AG04449 (cell line): ENCODE results near the gene TTLL7.

Source experiments
- CTCF ChIA-PET: fragments of 350-600 bp; formaldehyde crosslinking; extraction: SDS; loops from one replicate; lab custom pipeline; 2021; ENCODE audit warnings: antibody characterized with exemption; lab: Yijun Ruan, JAX
- POLR2A ChIA-PET: fragments of 400-600, 350-600 bp; formaldehyde crosslinking; extraction: SDS; loops from one replicate; lab custom pipeline; 2020; ENCODE audit warnings: antibody characterized with exemption, inconsistent platforms; lab: Yijun Ruan, JAX
- DNase-seq: peaks from one replicate; pipeline ENCODE4 v3.0.0-alpha.2; 2010; ENCODE audit warnings: low read depth, low spot score
- H3K4me3 ChIP-seq: 2 replicates; pipeline ENCODE4 v1.5.1; 2011; ENCODE audit warnings: low read depth, mild to moderate bottlenecking, control low read depth, low read length
- TF ChIP-seq, protein P1 (sequence below): IDR thresholded peaks from one replicate; pipeline ENCODE4 v1.5.1; 2011; ENCODE audit warnings: mild to moderate bottlenecking, moderate library complexity, low read length, control low read depth, inconsistent platforms; ENCODE audit not compliant: insufficient read depth; ENCODE audit errors: missing control alignments

The TTLL7 gene

DNA sequence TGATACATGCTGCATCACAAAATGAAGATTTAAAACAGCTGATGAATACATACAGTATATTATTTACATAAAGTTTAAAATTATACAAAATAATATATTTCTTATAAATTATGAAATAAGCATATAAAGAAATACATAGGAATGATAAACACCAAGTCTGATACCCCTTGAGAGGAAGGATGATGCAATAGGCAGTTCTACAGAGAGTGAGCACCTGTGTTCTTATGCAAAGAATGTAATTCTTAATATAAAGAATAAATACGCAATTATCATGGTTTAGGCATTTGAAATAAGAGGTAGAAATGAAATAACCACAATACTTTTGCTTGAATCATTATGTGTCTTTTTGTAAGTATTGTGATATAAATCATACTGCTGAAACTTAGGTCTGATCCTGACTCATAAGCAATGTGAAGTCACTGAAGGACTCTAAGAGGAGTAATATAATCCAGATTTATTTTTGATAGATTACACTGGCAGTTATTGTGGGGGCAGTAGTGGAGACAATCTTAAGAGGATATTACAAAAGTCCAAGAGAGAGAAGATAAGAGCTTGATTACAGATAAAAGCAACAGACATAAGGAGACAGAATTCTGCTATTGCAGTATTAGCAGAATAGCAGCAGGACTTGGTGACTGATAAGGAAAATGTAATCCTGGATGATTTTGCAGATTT lies 39.0 kb downstream of the TTLL7 start:
- ChIA-PET POLR2A (no interaction called here), CTCF (interaction anchor here (1.8 kb wide), 1 partner anchor 473 kb away, joined by 5 read pairs; no protein-coding TSS in a partner anchor)

GRCh38 chr1:83958704-83959103 lies 40.2 kb downstream of the TTLL7 start:
- ChIA-PET POLR2A (no interaction called here), CTCF (interaction anchor here (1.5 kb wide), 1 partner anchor 17 kb away, joined by 3 read pairs; no protein-coding TSS in a partner anchor)
- TF ChIP-seq, protein P1, sequence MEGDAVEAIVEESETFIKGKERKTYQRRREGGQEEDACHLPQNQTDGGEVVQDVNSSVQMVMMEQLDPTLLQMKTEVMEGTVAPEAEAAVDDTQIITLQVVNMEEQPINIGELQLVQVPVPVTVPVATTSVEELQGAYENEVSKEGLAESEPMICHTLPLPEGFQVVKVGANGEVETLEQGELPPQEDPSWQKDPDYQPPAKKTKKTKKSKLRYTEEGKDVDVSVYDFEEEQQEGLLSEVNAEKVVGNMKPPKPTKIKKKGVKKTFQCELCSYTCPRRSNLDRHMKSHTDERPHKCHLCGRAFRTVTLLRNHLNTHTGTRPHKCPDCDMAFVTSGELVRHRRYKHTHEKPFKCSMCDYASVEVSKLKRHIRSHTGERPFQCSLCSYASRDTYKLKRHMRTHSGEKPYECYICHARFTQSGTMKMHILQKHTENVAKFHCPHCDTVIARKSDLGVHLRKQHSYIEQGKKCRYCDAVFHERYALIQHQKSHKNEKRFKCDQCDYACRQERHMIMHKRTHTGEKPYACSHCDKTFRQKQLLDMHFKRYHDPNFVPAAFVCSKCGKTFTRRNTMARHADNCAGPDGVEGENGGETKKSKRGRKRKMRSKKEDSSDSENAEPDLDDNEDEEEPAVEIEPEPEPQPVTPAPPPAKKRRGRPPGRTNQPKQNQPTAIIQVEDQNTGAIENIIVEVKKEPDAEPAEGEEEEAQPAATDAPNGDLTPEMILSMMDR: no peak
- no peak for DNase-seq
- H3K4me3 ChIP-seq: no peak overlapping the region

More for the DNA sequence above, 39.0 kb downstream of the TTLL7 start:
- no peak for DNase-seq
- TF ChIP-seq, protein P1: no peak
- H3K4me3 ChIP-seq: no peak overlapping the region

GRCh38 chr1:83954166-83954823 lies 44.6 kb downstream of the TTLL7 start:
- no peak overlapping the region for H3K4me3 ChIP-seq
- no peak for DNase-seq
- ChIA-PET POLR2A (no interaction called here), CTCF (interaction anchor here (0.6 to 2.3 kb wide), 3 partner anchors 20 to 797 kb away, joined by 3 to 10 read pairs (median 7); no protein-coding TSS in a partner anchor)
- TF ChIP-seq, protein P1: no peak

DNA sequence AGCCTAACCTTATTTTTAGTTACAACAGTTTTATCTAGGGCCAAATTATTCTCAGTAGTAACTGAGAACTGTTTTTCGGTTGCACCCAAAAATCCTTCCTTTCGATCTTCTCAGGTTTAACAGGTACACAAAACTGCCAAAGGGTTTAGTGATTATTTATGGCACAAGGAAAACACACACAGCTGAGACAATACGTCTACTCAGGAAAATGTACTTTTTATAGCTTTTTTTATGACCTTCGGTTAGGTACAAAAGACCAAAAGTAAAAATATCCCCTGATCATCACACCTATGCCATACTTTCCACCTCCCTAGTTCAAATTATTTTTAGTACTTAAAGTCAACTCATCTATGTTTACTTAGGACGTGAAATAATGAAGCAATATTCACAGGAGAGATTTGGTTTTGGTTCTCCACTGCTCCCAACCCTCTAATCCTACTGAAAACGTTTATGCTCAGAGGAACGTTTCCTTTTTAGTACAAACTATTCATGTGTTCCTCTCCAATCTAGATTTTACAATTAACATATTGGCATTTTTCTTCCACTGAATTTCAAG lies 48.7 kb downstream of the TTLL7 start:
- DNase-seq: no peak
- ChIA-PET POLR2A (no interaction called here), CTCF (no interaction called here)
- no peak overlapping the region for H3K4me3 ChIP-seq
- TF ChIP-seq, protein P1: no peak

GRCh38 chr1:83942914-83943313 lies 56.0 kb downstream of the TTLL7 start:
- no peak for DNase-seq
- TF ChIP-seq, protein P1: no peak
- no peak overlapping the region for H3K4me3 ChIP-seq
- ChIA-PET CTCF (interaction anchor here (6.6 kb wide), 1 partner anchor 12 kb away, joined by 42 read pairs; no protein-coding TSS in a partner anchor), POLR2A (interaction anchor here (0.6 kb wide), 1 partner anchor 107 kb away, joined by 3 read pairs; no protein-coding TSS in a partner anchor)

- POLR2A ChIA-PET: no interaction called here
- CTCF ChIA-PET: interaction anchor here (1.2 to 10.8 kb wide), 5 partner anchors 11 to 819 kb away, joined by 3 to 313 read pairs (median 4); no protein-coding TSS in a partner anchor
- H3K4me3 ChIP-seq: no peak overlapping the region
- DNase-seq: no peak
- TF ChIP-seq, protein P1: no peak
Measured at GRCh38 chr1:83934550-83934949, 64.4 kb downstream of the TTLL7 start.
